ENCODE results near the gene ARL5B.

The ARL5B gene

GRCh38 chr10:18718991-18719390 lies 59.8 kb downstream of the ARL5B start:
- DNase-seq, result no peak

GRCh38 chr10:18719811-18720210 lies 60.6 kb downstream of the ARL5B start:
- no peak for DNase-seq

DNA sequence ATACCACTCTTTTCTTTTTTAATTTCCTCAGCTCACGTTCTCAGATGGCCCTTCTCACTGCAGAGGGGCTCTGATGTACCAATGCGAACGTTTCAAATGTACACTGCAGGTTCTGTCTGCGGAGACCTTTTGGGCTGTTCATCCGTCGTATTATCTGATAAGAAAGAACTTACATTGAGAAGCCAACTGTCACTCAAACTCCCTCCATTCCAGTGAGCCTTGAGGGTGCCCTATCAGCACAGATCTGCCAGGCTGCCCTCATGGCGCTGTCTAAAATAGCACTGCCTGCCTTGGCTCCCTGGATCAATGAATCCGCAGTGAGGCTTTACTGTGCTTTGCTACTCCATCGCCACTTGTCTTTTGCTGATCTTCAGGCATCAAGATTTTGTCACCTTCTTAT lies 61.8 kb downstream of the ARL5B start:
- no peak for DNase-seq

DNA sequence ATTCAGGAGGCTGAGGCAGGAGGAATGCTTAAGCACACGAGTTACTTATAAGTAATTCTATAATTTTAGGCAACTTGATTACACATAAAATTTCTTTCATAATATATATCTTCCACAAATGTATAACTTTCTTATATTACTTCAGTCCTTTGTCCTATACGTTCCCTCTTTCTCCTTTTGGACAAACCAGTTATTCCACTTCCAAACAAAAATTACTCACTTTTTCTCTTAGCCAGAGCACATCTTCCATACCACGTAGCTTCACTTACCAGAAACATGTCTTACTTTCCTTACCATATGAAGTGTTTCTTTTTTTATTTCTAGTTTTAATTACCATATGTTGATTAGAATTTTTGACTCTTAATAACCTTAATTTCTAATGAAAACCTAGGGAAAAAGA lies 64.6 kb downstream of the ARL5B start:
- no peak for DNase-seq
